GM12878 (cell line): ENCODE measurements around the gene STAG1. TPM values are rescaled to one million over a fixed set of nuclear protein-coding genes. Genes with fewer than 3 reads are reported as not detected.

Experiments used
- ATAC-seq: fragments of 200-7000 bp; cut with Tn5 transposase; 3 replicates; pipeline ENCODE4 v1.9.1; 2020; ENCODE audit warnings: mild to moderate bottlenecking, moderate library complexity
- BruUV-seq: library from RNA; stranded (reverse); fragments of 400-500 nt; replicated peaks from 2 replicates; lab custom pipeline; 2021; lab: Mats Ljungman, UMichigan
- CTCF ChIA-PET: fragments of 300-600 bp; sonication (Branson Sonifier 250); formaldehyde crosslinking; extraction: SDS; loops from one replicate; lab custom pipeline; 2021; ENCODE audit warnings: inconsistent platforms; lab: Yijun Ruan, JAX
- POLR2A ChIA-PET: fragments of 350-600 bp; formaldehyde crosslinking; extraction: SDS; loops from one replicate; lab custom pipeline; 2021; ENCODE audit warnings: inconsistent platforms; lab: Charles Lee
- RAD21 ChIA-PET: fragments of 300-600 bp; sonication (Branson Sonifier 250); formaldehyde crosslinking; loops from one replicate; lab custom pipeline; 2023; ENCODE audit warnings: antibody characterized with exemption; ENCODE audit not compliant: unreplicated experiment; lab: Charles Lee
- SMC1A ChIA-PET: fragments of 300-600 bp; sonication (Branson Sonifier 250); formaldehyde crosslinking; loops from one replicate; lab custom pipeline; 2023; ENCODE audit not compliant: unreplicated experiment, uncharacterized antibody; lab: Charles Lee
- DNase-seq: peaks from one replicate; pipeline ENCODE4 v3.0.0-alpha.2; 2011; ENCODE audit warnings: low read depth, low spot score
- FAIRE-seq: peaks from 3 replicates; lab custom pipeline; 2011; peaks lifted over from hg19 to GRCh38; lab: Jason Lieb, UNC
- H2AFZ ChIP-seq: 2 replicates; pipeline ENCODE4 v1.6.0; 2011; ENCODE audit warnings: low read depth, low read length, control low read depth; ENCODE audit not compliant: control insufficient read depth
- H3K27ac ChIP-seq: 2 replicates; pipeline ENCODE4 v1.5.1; 2011; ENCODE audit warnings: control low read depth; ENCODE audit not compliant: control insufficient read depth, insufficient read depth
- H3K27me3 ChIP-seq, 2 experiments: replicated peaks in 1 of 2; 2 replicates each; pipeline versions ENCODE4 v1.6.0 to v1.6.1; 2011; ENCODE audit warnings: low read length in 1 of 2; ENCODE audit not compliant: control insufficient read depth in 2 of 2, insufficient read depth in 2 of 2
- H3K36me3 ChIP-seq, 2 experiments: 2 replicates each; pipeline ENCODE4 v1.5.1; 2011; ENCODE audit warnings: low read length in 1 of 2; ENCODE audit not compliant: control insufficient read depth in 2 of 2, insufficient read depth in 2 of 2
- H3K4me1 ChIP-seq: 2 replicates; pipeline ENCODE4 v1.6.1; 2011; ENCODE audit warnings: mild to moderate bottlenecking, low read length, moderate library complexity, mixed read lengths; ENCODE audit not compliant: control insufficient read depth, insufficient read depth
- H3K4me2 ChIP-seq: 2 replicates; pipeline ENCODE4 v1.6.0; 2011; ENCODE audit warnings: control low read depth; ENCODE audit not compliant: control insufficient read depth, insufficient read depth
- H3K4me3 ChIP-seq: fragments of 200-600 bp; sonication (generic); 2 replicates; pipeline ENCODE4 v1.5.1; 2016
- H3K79me2 ChIP-seq: 2 replicates; pipeline ENCODE4 v1.6.0; 2011; ENCODE audit warnings: low read length; ENCODE audit not compliant: control insufficient read depth, insufficient read depth
- H3K9ac ChIP-seq: 2 replicates; pipeline ENCODE4 v1.8.0; 2011; ENCODE audit warnings: low read length, control low read depth, mixed read lengths; ENCODE audit not compliant: control insufficient read depth, insufficient read depth
- H3K9me3 ChIP-seq: replicated peaks from 3 replicates; pipeline ENCODE4 v1.5.1; 2011; ENCODE audit warnings: mild to moderate bottlenecking, low read length; ENCODE audit not compliant: control insufficient read depth, insufficient read depth
- H4K20me1 ChIP-seq: 2 replicates; pipeline ENCODE4 v1.6.0; 2011; ENCODE audit not compliant: control insufficient read depth, insufficient read depth
- DPF2 ChIP-seq: fragments of 450-650 bp; IDR thresholded peaks from 2 replicates; pipeline ENCODE4 v1.6.1; 2017; ENCODE audit warnings: mild to moderate bottlenecking
- HDAC6 ChIP-seq: fragments of 200-600 bp; sonication (generic); IDR thresholded peaks from one replicate; pipeline ENCODE4 v1.8.0; 2017; ENCODE audit warnings: antibody characterized with exemption; ENCODE audit not compliant: unreplicated experiment
- JUNB ChIP-seq: IDR thresholded peaks from 2 replicates; pipeline ENCODE4 v1.6.1; 2016; ENCODE audit warnings: antibody characterized with exemption, mild to moderate bottlenecking
- JUND ChIP-seq: IDR thresholded peaks from 2 replicates; pipeline ENCODE4 v1.6.1; 2012; ENCODE audit warnings: low read depth, mild to moderate bottlenecking, low read length, improper control_type of control experiment, moderate library complexity
- KLF5 ChIP-seq: fragments of 450-650 bp; IDR thresholded peaks from 2 replicates; pipeline ENCODE4 v1.6.1; 2014; ENCODE audit warnings: mild to moderate bottlenecking; ENCODE audit not compliant: partially characterized antibody
- NRF1 ChIP-seq: conservative IDR thresholded peaks from 2 replicates; pipeline ENCODE4 v1.6.1; 2011; ENCODE audit warnings: mild to moderate bottlenecking, low read depth, low read length, improper control_type of control experiment
- PML ChIP-seq: IDR thresholded peaks from 2 replicates; pipeline ENCODE4 v1.6.1; 2012; ENCODE audit warnings: low read length, inconsistent platforms
- POLR2A ChIP-seq: IDR thresholded peaks from 2 replicates; pipeline ENCODE4 v1.6.1; 2011; ENCODE audit warnings: low read depth, mild to moderate bottlenecking, low read length
- RELA ChIP-seq: fragments of 450-650 bp; IDR thresholded peaks from 2 replicates; pipeline ENCODE4 v1.8.0; 2014; ENCODE audit warnings: borderline replicate concordance; ENCODE audit not compliant: partially characterized antibody
- SMARCA5 ChIP-seq: fragments of 450-650 bp; IDR thresholded peaks from 2 replicates; pipeline ENCODE4 v1.6.1; 2017; ENCODE audit warnings: mild to moderate bottlenecking
- SREBF2 ChIP-seq: IDR thresholded peaks from 2 replicates; pipeline ENCODE4 v1.6.1; 2012; ENCODE audit warnings: mild to moderate bottlenecking, low read length
- TBL1XR1 ChIP-seq: IDR thresholded peaks from 2 replicates; pipeline ENCODE4 v1.6.1; 2012; ENCODE audit warnings: low read depth, low read length, improper control_type of control experiment
- ZBTB40 ChIP-seq: fragments of 450-650 bp; IDR thresholded peaks from 2 replicates; pipeline ENCODE4 v1.6.1; 2016; ENCODE audit warnings: mild to moderate bottlenecking, moderate library complexity, borderline replicate concordance
- ZNF622 ChIP-seq: fragments of 450-650 bp; IDR thresholded peaks from 2 replicates; pipeline ENCODE4 v1.6.1; 2017; ENCODE audit warnings: mild to moderate bottlenecking, inconsistent platforms
- WGBS: methylation state at CpG from one replicate; pipeline ENCODE4 v1.1.6; 2016; ENCODE audit warnings: low lambda C conversion rate; ENCODE audit not compliant: insufficient replicate concordance, insufficient coverage; ENCODE audit errors: missing lambda C conversion rate; 5-methylcytosine and 5-hydroxymethylcytosine counted together
- in situ Hi-C: fragments of 300-500 bp; cut with MboI; formaldehyde crosslinking; loops from 9 replicates; pipeline ENCODE4 v1.14.3; 2018; ENCODE audit warnings: mixed read lengths
- intact Hi-C: fragments of 100-400 bp; cut with micrococcal nuclease; formaldehyde crosslinking; loops from one replicate; pipeline ENCODE4 v1.14.2; 2022; ENCODE audit not compliant: unreplicated experiment
- polyA plus RNA-seq, 11 experiments: library from polyadenylated mRNA; depleted of rRNA in 4 of 11; unstranded in 6 of 11; stranded (reverse) in 5 of 11; fragments of >200 nt; fragmentation: Nextera tagmentation in 4 of 11; fragmentation: Illumina TruSeq in 1 of 11; extraction: Ambion mirVana in 4 of 11; extraction: Trizol in 1 of 11; gene quantifications; 1 replicate in 1 of 11; 2 replicates in 10 of 11; pipeline versions ENCODE4 v1.2.1 to v1.2.3, GENCODE V29; 2011 to 2016; ENCODE audit warnings: inconsistent platforms in 2 of 11, missing spikeins in 2 of 11, low read depth in 1 of 11
- total RNA-seq, 4 experiments: library from RNA; depleted of rRNA in 3 of 4; stranded (reverse); fragments of >200 nt in 3 of 4; fragmentation: Illumina TruSeq in 1 of 4; extraction: Trizol in 1 of 4; gene quantifications; 2 replicates each; pipeline versions ENCODE4 v1.2.1 to v1.2.3, GENCODE V29; 2013 to 2021
- TF ChIP-seq, protein P1 (sequence below): fragments of 450-650 bp; IDR thresholded peaks from 2 replicates; pipeline ENCODE4 v1.6.1; 2017; ENCODE audit warnings: mild to moderate bottlenecking, moderate library complexity
- TF ChIP-seq, protein P2 (sequence below): IDR thresholded peaks from 2 replicates; pipeline ENCODE4 v1.6.1; 2011; ENCODE audit warnings: borderline replicate concordance, low read depth, mild to moderate bottlenecking, moderate library complexity, mixed read lengths, low read length; ENCODE audit not compliant: insufficient read depth; ENCODE audit errors: extremely low read length

The STAG1 gene
- total and polyA plus RNA-seq, 10 of the 15 experiments (the other 5 are each of a cell fraction or from before 2014, with no cell fraction given) = 4.4 to 30.1 (median 20.2) TPM

- no peak for TF ChIP-seq PML
- TF ChIP-seq POLR2A = no peak
These were observed 119.5 kb downstream of the STAG1 start (continued) for GRCh38 chr3:136632625-136633081.

- ATAC-seq = no peak
- intact Hi-C loops = no loop called here
- no peak for TF ChIP-seq JUNB
- TF ChIP-seq POLR2A = no peak
- TF ChIP-seq RELA = no peak
- no peak for TF ChIP-seq SREBF2
- TF ChIP-seq SMARCA5 = no peak
- TF ChIP-seq HDAC6 = no peak
- TF ChIP-seq, protein P1, sequence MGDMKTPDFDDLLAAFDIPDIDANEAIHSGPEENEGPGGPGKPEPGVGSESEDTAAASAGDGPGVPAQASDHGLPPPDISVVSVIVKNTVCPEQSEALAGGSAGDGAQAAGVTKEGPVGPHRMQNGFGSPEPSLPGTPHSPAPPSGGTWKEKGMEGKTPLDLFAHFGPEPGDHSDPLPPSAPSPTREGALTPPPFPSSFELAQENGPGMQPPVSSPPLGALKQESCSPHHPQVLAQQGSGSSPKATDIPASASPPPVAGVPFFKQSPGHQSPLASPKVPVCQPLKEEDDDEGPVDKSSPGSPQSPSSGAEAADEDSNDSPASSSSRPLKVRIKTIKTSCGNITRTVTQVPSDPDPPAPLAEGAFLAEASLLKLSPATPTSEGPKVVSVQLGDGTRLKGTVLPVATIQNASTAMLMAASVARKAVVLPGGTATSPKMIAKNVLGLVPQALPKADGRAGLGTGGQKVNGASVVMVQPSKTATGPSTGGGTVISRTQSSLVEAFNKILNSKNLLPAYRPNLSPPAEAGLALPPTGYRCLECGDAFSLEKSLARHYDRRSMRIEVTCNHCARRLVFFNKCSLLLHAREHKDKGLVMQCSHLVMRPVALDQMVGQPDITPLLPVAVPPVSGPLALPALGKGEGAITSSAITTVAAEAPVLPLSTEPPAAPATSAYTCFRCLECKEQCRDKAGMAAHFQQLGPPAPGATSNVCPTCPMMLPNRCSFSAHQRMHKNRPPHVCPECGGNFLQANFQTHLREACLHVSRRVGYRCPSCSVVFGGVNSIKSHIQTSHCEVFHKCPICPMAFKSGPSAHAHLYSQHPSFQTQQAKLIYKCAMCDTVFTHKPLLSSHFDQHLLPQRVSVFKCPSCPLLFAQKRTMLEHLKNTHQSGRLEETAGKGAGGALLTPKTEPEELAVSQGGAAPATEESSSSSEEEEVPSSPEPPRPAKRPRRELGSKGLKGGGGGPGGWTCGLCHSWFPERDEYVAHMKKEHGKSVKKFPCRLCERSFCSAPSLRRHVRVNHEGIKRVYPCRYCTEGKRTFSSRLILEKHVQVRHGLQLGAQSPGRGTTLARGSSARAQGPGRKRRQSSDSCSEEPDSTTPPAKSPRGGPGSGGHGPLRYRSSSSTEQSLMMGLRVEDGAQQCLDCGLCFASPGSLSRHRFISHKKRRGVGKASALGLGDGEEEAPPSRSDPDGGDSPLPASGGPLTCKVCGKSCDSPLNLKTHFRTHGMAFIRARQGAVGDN = no peak
- TF ChIP-seq ZBTB40 = no peak
- TF ChIP-seq, protein P2, sequence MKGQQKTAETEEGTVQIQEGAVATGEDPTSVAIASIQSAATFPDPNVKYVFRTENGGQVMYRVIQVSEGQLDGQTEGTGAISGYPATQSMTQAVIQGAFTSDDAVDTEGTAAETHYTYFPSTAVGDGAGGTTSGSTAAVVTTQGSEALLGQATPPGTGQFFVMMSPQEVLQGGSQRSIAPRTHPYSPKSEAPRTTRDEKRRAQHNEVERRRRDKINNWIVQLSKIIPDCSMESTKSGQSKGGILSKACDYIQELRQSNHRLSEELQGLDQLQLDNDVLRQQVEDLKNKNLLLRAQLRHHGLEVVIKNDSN = no peak
- no peak for TF ChIP-seq ZNF622
- no peak for TF ChIP-seq JUND
- TF ChIP-seq TBL1XR1 = no peak
- TF ChIP-seq DPF2 = no peak
- no peak for TF ChIP-seq KLF5
- no peak for TF ChIP-seq NRF1
These were observed 120.8 kb downstream of the STAG1 start for GRCh38 chr3:136631424-136631823.

More at GRCh38 chr3:136631424-136631823, 120.8 kb downstream of the STAG1 start:
- SMC1A ChIA-PET = no interaction called here
- Histone ChIP-seq H3K36me3 (peaks cover 0 to 4% of the 10 kb centered on the region in 2 experiments), H3K4me2 (no peak overlapping the region), H3K4me3 (no peak overlapping the region), H2AFZ (no peak overlapping the region), H3K27me3 (no peaks in the 10 kb centered on the region), H3K79me2 (peaks cover 22% of the 10 kb centered on the region), H3K9me3 (peaks cover 10% of the 10 kb centered on the region; the same call in 2 of the 3 replicates), H3K9ac (no peak overlapping the region), H4K20me1 (no peaks in the 10 kb centered on the region), H3K4me1 (peaks cover 3% of the 10 kb centered on the region), H3K27ac (no peak overlapping the region)
- RAD21 ChIA-PET = no interaction called here
- in situ Hi-C loops = no loop called here
- CTCF ChIA-PET = interaction anchor here (1.9 kb wide), 1 partner anchor 9 kb away, joined by 4 read pairs; no protein-coding TSS in a partner anchor
- 100% methylated on average over 5 of the region's 5 CpGs for WGBS
- POLR2A ChIA-PET = no interaction called here
- BruUV-seq = no TSS peak
- no peak for DNase-seq
- FAIRE-seq = no peak
